Natural killer cell (primary cell): Measurements from ENCODE around the gene HOXC6. TPM values are rescaled to one million over a fixed set of nuclear protein-coding genes. Genes with fewer than 3 reads are reported as not detected.

ENCODE experiments used
- ATAC-seq, 3 donors: fragments of 150-1000 bp in 2 of 3; fragments of 200-7000 bp in 1 of 3; cut with Tn5 transposase; 1 replicate in 1 of 3; 2 replicates in 2 of 3; pipeline ENCODE4 v1.10.0; 2021; ENCODE audit warnings: mild to moderate bottlenecking in 2 of 3, moderate library complexity in 2 of 3
- DNase-seq, 2 donors: peaks; one replicate each; pipeline versions ENCODE4 v3.0.0 to v3.0.0-alpha.2; 2013 to 2021; ENCODE audit warnings: mixed read lengths in 1 of 2
- H3K27ac ChIP-seq: one replicate; pipeline ENCODE4 v1.5.1; 2013; ENCODE audit warnings: mild to moderate bottlenecking, low read length
- H3K27me3 ChIP-seq: one replicate; pipeline ENCODE4 v1.6.1; 2013; ENCODE audit warnings: low read length; ENCODE audit not compliant: control insufficient read depth, insufficient read depth
- H3K36me3 ChIP-seq: one replicate; pipeline ENCODE4 v1.6.1; 2013; ENCODE audit warnings: low read length; ENCODE audit not compliant: control insufficient read depth, insufficient read depth
- H3K4me1 ChIP-seq: one replicate; pipeline ENCODE4 v1.6.1; 2013; ENCODE audit warnings: low read length; ENCODE audit not compliant: control insufficient read depth, insufficient read depth
- H3K4me3 ChIP-seq: one replicate; pipeline ENCODE4 v1.5.1; 2013; ENCODE audit warnings: low read length
- H3K9me3 ChIP-seq: one replicate; pipeline ENCODE4 v1.6.1; 2013; ENCODE audit warnings: low read length; ENCODE audit not compliant: control insufficient read depth, insufficient read depth
- H3K27ac Mint-ChIP-seq, 2 donors: one replicate each; pipeline ENCODE4 v1.8.0; 2022; ENCODE audit warnings: mild to moderate bottlenecking in 2 of 2, mixed read lengths in 2 of 2, moderate library complexity in 1 of 2
- H3K27me3 Mint-ChIP-seq, 2 donors: one replicate each; pipeline ENCODE4 v1.8.0; 2022; ENCODE audit warnings: low read depth in 2 of 2, mixed read lengths in 2 of 2
- H3K36me3 Mint-ChIP-seq: one replicate; pipeline ENCODE4 v1.8.0; 2022; ENCODE audit warnings: mixed read lengths
- H3K4me1 Mint-ChIP-seq, 2 donors: one replicate each; pipeline ENCODE4 v1.8.0; 2022; ENCODE audit warnings: mixed read lengths in 2 of 2
- H3K4me3 Mint-ChIP-seq: one replicate; pipeline ENCODE4 v1.8.0; 2022; ENCODE audit warnings: mild to moderate bottlenecking, moderate library complexity, mixed read lengths
- H3K9me3 Mint-ChIP-seq, 2 donors: one replicate each; pipeline ENCODE4 v1.8.0; 2022; ENCODE audit warnings: mixed read lengths in 2 of 2
- CTCF ChIP-seq: fragments of 200-600 bp; IDR thresholded peaks from one replicate; pipeline ENCODE4 v1.8.0; 2022; ENCODE audit warnings: antibody characterized with exemption
- WGBS: methylation state at CpG from one replicate; pipeline ENCODE4 v1.1.7; 2013; ENCODE audit warnings: missing lambda C conversion rate; ENCODE audit not compliant: insufficient coverage; 5-methylcytosine and 5-hydroxymethylcytosine counted together
- intact Hi-C: fragments of 100-400 bp; cut with micrococcal nuclease; formaldehyde crosslinking; loops from one replicate; pipeline ENCODE4 v1.14.2; 2022
- total RNA-seq, 4 donors: library from RNA; stranded (reverse); fragments of 120-200 nt in 1 of 4; gene quantifications; one replicate each; pipeline versions ENCODE4 v1.2.3 to v1.2.4, GENCODE V29; 2013 to 2022

HOXC6 gene
- total RNA-seq, 3 donors from 2014 or later (not counting 1 experiment from before 2014, with no cell fraction given) = not detected

- Mint-ChIP-seq H3K4me3 (peak overlapping the region; percentile 78), H3K27me3 (peaks cover 83 to 94% of the 10 kb centered on the region in 2 donors), H3K9me3 (peaks cover 0 to 2% of the 10 kb centered on the region in 2 donors), H3K36me3 (no peaks in the 10 kb centered on the region), H3K4me1 (peaks cover 23 to 27% of the 10 kb centered on the region in 2 donors), H3K27ac (no peak overlapping the region)
- H3K27ac ChIP-seq = no peak overlapping the region
- peaks cover 26% of the 10 kb centered on the region for H3K4me1 ChIP-seq
- ATAC-seq (peak in 2 of 3 donors; percentile 48 to 64), DNase-seq (peak in 1 of 2 donors; percentile 38)
- no peaks in the 10 kb centered on the region for H3K36me3 ChIP-seq
- intact Hi-C loops = loop anchor here (2.0 to 10.0 kb wide), 3 partner anchors 17 to 51 kb away; no protein-coding TSS in a partner anchor
- WGBS = 5% methylated on average over 46 of the region's 57 CpGs
- peaks cover 9% of the 10 kb centered on the region for H3K9me3 ChIP-seq
- no peak for TF ChIP-seq CTCF
- H3K27me3 ChIP-seq = peaks cover 89% of the 10 kb centered on the region
- peak overlapping the region; percentile 13 for H3K4me3 ChIP-seq
Observed at GRCh38 chr12:54033980-54034784, 5.9 kb downstream of the HOXC6 start.

- Mint-ChIP-seq H3K36me3 (no peaks in the 10 kb centered on the region), H3K27me3 (peaks cover 84 to 96% of the 10 kb centered on the region in 2 donors), H3K9me3 (peaks cover 0 to 2% of the 10 kb centered on the region in 2 donors), H3K27ac (peak overlapping the region in 1 of 2 donors; percentile 31), H3K4me3 (peak overlapping the region; percentile 74), H3K4me1 (peaks cover 23 to 27% of the 10 kb centered on the region in 2 donors)
- Histone ChIP-seq H3K27me3 (peaks cover 85% of the 10 kb centered on the region), H3K27ac (no peak overlapping the region), H3K36me3 (no peaks in the 10 kb centered on the region), H3K9me3 (peaks cover 9% of the 10 kb centered on the region), H3K4me3 (no peak overlapping the region), H3K4me1 (peaks cover 26% of the 10 kb centered on the region)
- no peak for ATAC-seq
- TF ChIP-seq CTCF = no peak
- DNase-seq = no peak
- 43% methylated on average over 22 of the region's 22 CpGs for WGBS
- intact Hi-C loops = loop anchor here (5.0 to 10.0 kb wide), 2 partner anchors 38 to 50 kb away; no protein-coding TSS in a partner anchor
Observed at GRCh38 chr12:54034785-54035310, 6.6 kb downstream of the HOXC6 start.

GRCh38 chr12:54035568-54036264 lies 7.5 kb downstream of the HOXC6 start:
- ATAC-seq (no peak), DNase-seq (no peak)
- H3K4me3 Mint-ChIP-seq = no peak overlapping the region
- H3K4me1 Mint-ChIP-seq = peaks cover 23 to 27% of the 10 kb centered on the region in 2 donors
- no peaks in the 10 kb centered on the region for H3K36me3 Mint-ChIP-seq
- Histone ChIP-seq H3K27me3 (peaks cover 85% of the 10 kb centered on the region), H3K4me1 (peaks cover 26% of the 10 kb centered on the region), H3K4me3 (no peak overlapping the region), H3K9me3 (peaks cover 9% of the 10 kb centered on the region), H3K36me3 (no peaks in the 10 kb centered on the region), H3K27ac (no peak overlapping the region)
- 85% methylated on average over 6 of the region's 6 CpGs for WGBS
- peaks cover 0 to 2% of the 10 kb centered on the region in 2 donors for H3K9me3 Mint-ChIP-seq
- H3K27me3 Mint-ChIP-seq = peaks cover 85 to 96% of the 10 kb centered on the region in 2 donors
- TF ChIP-seq CTCF = no peak
- H3K27ac Mint-ChIP-seq = no peak overlapping the region
- intact Hi-C loops = loop anchor here (10.0 kb wide), 1 partner anchor 49 kb away; no protein-coding TSS in a partner anchor
